WTC11 (cell line): ENCODE data around the gene RYR2. TPM values are rescaled to one million over a fixed set of nuclear protein-coding genes. Genes with fewer than 3 reads are reported as not detected.

Experiments
- ATAC-seq: fragments of 200-7000 bp; cut with Tn5 transposase; 2 replicates; pipeline ENCODE4 v1.10.0; 2021; ENCODE audit warnings: mild to moderate bottlenecking, moderate library complexity
- CTCF ChIA-PET: fragments of 300-600 bp; sonication (Branson Sonifier 250); formaldehyde crosslinking; loops from one replicate; lab custom pipeline; 2021; ENCODE audit warnings: antibody characterized with exemption; lab: Charles Lee
- POLR2A ChIA-PET: fragments of 350-600 bp; sonication (Branson Sonifier 250); formaldehyde crosslinking; loops from one replicate; lab custom pipeline; 2021; ENCODE audit warnings: antibody characterized with exemption; lab: Charles Lee
- DNase-seq: peaks from one replicate; pipeline ENCODE4 v3.0.0; 2021; ENCODE audit warnings: low spot score
- H3K27ac Mint-ChIP-seq: 2 replicates; pipeline ENCODE4 v1.8.0; 2021; ENCODE audit warnings: mixed read lengths
- H3K27me3 Mint-ChIP-seq: 2 replicates; pipeline ENCODE4 v1.8.0; 2021; ENCODE audit warnings: low read depth, mild to moderate bottlenecking, moderate library complexity, mixed read lengths
- H3K36me3 Mint-ChIP-seq: 2 replicates; pipeline ENCODE4 v1.8.0; 2021; ENCODE audit warnings: mixed read lengths
- H3K4me1 Mint-ChIP-seq: 2 replicates; pipeline ENCODE4 v1.8.0; 2022; ENCODE audit warnings: mixed read lengths
- H3K4me3 Mint-ChIP-seq: 2 replicates; pipeline ENCODE4 v1.8.0; 2021; ENCODE audit warnings: mild to moderate bottlenecking, moderate library complexity, mixed read lengths
- H3K9me3 Mint-ChIP-seq: 2 replicates; pipeline ENCODE4 v1.8.0; 2021; ENCODE audit warnings: mixed read lengths
- AFF4 ChIP-seq: sonication (generic); formaldehyde crosslinking; IDR thresholded peaks from 2 replicates; pipeline ENCODE4 v1.8.1; 2023; ENCODE audit warnings: mild to moderate bottlenecking, missing genetic modification reagents, borderline replicate concordance
- AR ChIP-seq: fragments of 250-450 bp; sonication (Bioruptor Pico); IDR thresholded peaks from 2 replicates; pipeline ENCODE4 v1.9.0; 2021; ENCODE audit warnings: mild to moderate bottlenecking
- CBFB ChIP-seq: sonication (generic); formaldehyde crosslinking; IDR thresholded peaks from 2 replicates; pipeline ENCODE4 v1.8.1; 2022; ENCODE audit warnings: mild to moderate bottlenecking, low read depth, missing genetic modification reagents
- FOXP1 ChIP-seq: sonication (generic); formaldehyde crosslinking; IDR thresholded peaks from 2 replicates; pipeline ENCODE4 v1.8.0; 2022; ENCODE audit warnings: missing genetic modification reagents, mild to moderate bottlenecking, moderate library complexity, borderline replicate concordance
- GRHL2 ChIP-seq: fragments of 250-450 bp; sonication (Bioruptor Pico); IDR thresholded peaks from 2 replicates; pipeline ENCODE4 v1.8.0; 2022; ENCODE audit warnings: mild to moderate bottlenecking, moderate library complexity; ENCODE audit not compliant: insufficient replicate concordance, severe bottlenecking
- GTF2I ChIP-seq: fragments of 250-450 bp; sonication (Bioruptor Pico); conservative IDR thresholded peaks from 2 replicates; pipeline ENCODE4 v1.4.0; 2021; ENCODE audit warnings: mild to moderate bottlenecking
- HMGXB4 ChIP-seq: sonication (generic); formaldehyde crosslinking; IDR thresholded peaks from 2 replicates; pipeline ENCODE4 v1.8.1; 2023; ENCODE audit warnings: mild to moderate bottlenecking, moderate library complexity, missing genetic modification reagents
- JAZF1 ChIP-seq: fragments of 250-450 bp; sonication (Bioruptor Pico); IDR thresholded peaks from 2 replicates; pipeline ENCODE4 v1.9.0; 2021; ENCODE audit warnings: moderate library complexity, mild to moderate bottlenecking, inconsistent platforms
- TP53 ChIP-seq: sonication (generic); formaldehyde crosslinking; IDR thresholded peaks from 2 replicates; pipeline ENCODE4 v1.8.1; 2023; ENCODE audit warnings: mild to moderate bottlenecking, missing genetic modification reagents
- ZBTB43 ChIP-seq: sonication (generic); formaldehyde crosslinking; IDR thresholded peaks from 2 replicates; pipeline ENCODE4 v1.8.1; 2023; ENCODE audit warnings: mild to moderate bottlenecking, missing genetic modification reagents
- ZNF219 ChIP-seq: sonication (generic); formaldehyde crosslinking; IDR thresholded peaks from 2 replicates; pipeline ENCODE4 v1.8.0; 2023; ENCODE audit warnings: missing genetic modification reagents, mild to moderate bottlenecking, borderline replicate concordance
- ZNF317 ChIP-seq: sonication (generic); formaldehyde crosslinking; IDR thresholded peaks from 2 replicates; pipeline ENCODE4 v1.8.1; 2023; ENCODE audit warnings: low read depth, mild to moderate bottlenecking, moderate library complexity, missing genetic modification reagents, borderline replicate concordance
- ZNF423 ChIP-seq: fragments of 250-450 bp; sonication (Bioruptor Pico); IDR thresholded peaks from 2 replicates; pipeline ENCODE4 v2.1.2; 2022; ENCODE audit warnings: mild to moderate bottlenecking, moderate library complexity
- ZNF425 ChIP-seq: fragments of 250-450 bp; sonication (Bioruptor Pico); conservative IDR thresholded peaks from 2 replicates; pipeline ENCODE4 v1.9.0; 2021; ENCODE audit warnings: mild to moderate bottlenecking
- total RNA-seq: library from RNA; stranded (reverse); gene quantifications from 3 replicates; pipeline ENCODE4 v1.2.3, GENCODE V29; 2021

RYR2 gene
- total RNA-seq, 1 experiment from 2014 or later: 7.9 TPM

GRCh38 chr1:237011432-237011831, 30.6 kb upstream of the RYR2 start (continued):
- TF ChIP-seq AR (CRISPR knock-in tag): no peak

GRCh38 chr1:237012361-237012760, 29.6 kb upstream of the RYR2 start:
- H3K27ac Mint-ChIP-seq: no peak overlapping the region
- H3K4me3 Mint-ChIP-seq: no peak overlapping the region
- peaks cover 59% of the 10 kb centered on the region for H3K4me1 Mint-ChIP-seq
- peaks cover 4% of the 10 kb centered on the region for H3K9me3 Mint-ChIP-seq
- ChIA-PET POLR2A (no interaction called here), CTCF (no interaction called here)
- peaks cover 7% of the 10 kb centered on the region for H3K27me3 Mint-ChIP-seq
- no peak for DNase-seq
- TF ChIP-seq AFF4 (CRISPR knock-in tag): no peak
- TF ChIP-seq GRHL2: no peak
- no peak for TF ChIP-seq ZNF423 (CRISPR knock-in tag)
- TF ChIP-seq ZNF317: no peak
- TF ChIP-seq TP53 (CRISPR knock-in tag): no peak
- no peak for TF ChIP-seq CBFB (CRISPR knock-in tag)
- no peak for TF ChIP-seq GTF2I
- TF ChIP-seq HMGXB4 (CRISPR knock-in tag): no peak
- no peak for TF ChIP-seq FOXP1 (CRISPR knock-in tag)
- no peak for TF ChIP-seq JAZF1 (CRISPR knock-in tag)
- no peak for TF ChIP-seq ZNF425 (CRISPR knock-in tag)
- TF ChIP-seq ZNF219 (CRISPR knock-in tag): no peak
- no peak for TF ChIP-seq ZBTB43 (CRISPR knock-in tag)
- H3K36me3 Mint-ChIP-seq: no peaks in the 10 kb centered on the region
- no peak for ATAC-seq
